DMS53 (cell line): ENCODE results near the gene HES1.
A peak's percentile ranks its signal among the peaks of the same experiment; 100 is the strongest.

Experiments
- DNase-seq: peaks from one replicate; lab custom pipeline; 2025; lab: John Stamatoyannopoulos, UW

The HES1 gene

GRCh38 chr3:194102436-194102835 is 33.5 kb upstream of the HES1 start:
- DNase-seq, result no peak

GRCh38 chr3:194103505-194103904 is 32.4 kb upstream of the HES1 start:
- peak; percentile 13 for DNase-seq

GRCh38 chr3:194103983-194104751 is 31.8 kb upstream of the HES1 start:
- DNase-seq, result no peak

- no peak for DNase-seq
Observed at GRCh38 chr3:194105292-194105691, 30.7 kb upstream of the HES1 start.

- DNase-seq, result no peak
Observed at GRCh38 chr3:194107107-194107506, 28.8 kb upstream of the HES1 start.

DNA sequence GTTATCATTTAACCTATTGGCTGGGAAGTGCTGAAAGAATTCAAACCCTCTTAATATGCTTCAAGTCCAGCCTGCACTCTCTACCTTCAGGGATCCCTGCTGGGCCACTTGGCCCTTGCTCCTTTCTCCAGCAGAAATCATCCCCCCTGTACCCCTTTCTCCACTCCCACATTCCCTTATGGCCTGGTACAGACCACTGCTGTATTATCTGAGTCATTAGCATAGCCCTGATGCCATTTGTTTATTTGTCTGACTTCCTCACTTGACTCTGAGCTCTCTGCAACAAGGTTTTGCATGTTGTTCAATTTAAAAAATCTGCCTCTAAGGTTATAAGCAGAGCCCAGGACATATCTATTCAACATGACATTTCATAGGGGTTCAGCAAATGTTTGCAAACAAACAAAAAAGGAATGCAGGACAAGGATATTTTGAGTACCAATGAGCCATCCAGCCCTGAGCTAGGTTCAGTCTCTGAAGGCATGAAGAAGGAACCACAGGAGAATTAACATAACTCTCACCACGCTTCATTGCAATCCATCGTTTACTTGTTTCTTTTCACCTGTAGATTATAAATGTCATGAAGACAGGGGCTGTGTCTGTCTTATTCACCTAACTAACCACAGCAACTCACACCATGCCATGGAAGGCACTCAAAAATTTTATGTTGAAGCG is 26.6 kb upstream of the HES1 start:
- DNase-seq, result no peak

DNA sequence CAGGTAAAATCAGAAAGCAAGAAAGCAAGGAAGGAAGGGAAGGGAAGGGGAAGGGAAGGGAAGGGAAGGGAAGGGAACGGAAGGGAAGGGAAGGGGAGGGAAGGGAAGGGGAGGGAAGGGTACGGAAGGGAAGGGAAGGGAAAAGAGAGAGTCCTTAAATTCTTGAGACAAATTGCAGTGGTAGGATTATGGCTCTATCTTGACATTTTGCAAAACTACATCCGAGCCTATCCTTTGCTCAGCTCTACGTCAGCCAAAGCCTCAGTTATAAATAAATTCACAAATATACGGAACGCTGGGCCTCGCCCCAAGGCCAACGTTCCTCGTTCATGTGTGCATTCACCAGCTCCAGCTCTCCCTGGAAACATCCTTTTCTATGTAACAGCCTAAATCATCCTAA is 25.5 kb upstream of the HES1 start:
- no peak for DNase-seq

DNA sequence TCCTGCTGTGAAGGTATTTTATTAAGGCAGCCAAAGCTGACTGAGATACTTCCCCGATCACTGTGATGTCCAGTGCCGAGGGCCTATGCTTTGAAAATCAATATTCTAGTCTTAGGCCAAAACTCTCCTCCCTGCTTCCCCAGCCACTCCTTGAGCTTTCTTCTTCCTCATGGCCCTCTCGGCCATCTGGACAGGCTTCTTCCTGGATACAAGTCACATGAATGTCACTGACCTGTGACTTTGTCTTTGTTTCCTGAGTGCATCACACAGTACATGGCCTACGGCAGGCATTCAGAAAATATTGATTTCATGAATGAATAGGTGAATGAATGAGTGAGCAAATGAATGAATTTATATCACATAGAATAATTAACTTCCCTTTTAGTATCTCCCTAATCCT is 24.6 kb upstream of the HES1 start:
- DNase-seq, result peak; percentile 54

- peak; percentile 98 for DNase-seq
Observed at GRCh38 chr3:194112120-194113106, 23.5 kb upstream of the HES1 start.

DNA sequence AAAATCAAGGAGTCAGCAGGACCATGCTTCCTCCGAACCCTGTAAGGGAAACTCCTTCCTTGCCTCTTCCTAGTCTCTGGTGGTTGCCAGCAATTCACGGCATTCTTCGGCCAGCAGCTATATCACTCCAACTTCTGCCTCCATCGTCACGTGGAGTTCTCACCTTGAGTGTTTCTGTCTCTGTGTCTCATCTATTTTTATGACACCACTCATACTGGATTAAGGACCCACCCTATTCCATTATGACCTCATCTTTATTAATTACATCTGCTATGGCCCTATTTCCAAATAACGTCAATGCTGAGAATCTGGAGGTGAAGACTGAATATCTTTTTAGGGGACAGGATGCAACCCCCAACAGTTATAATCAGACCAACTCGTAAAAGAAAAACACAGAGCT is 21.8 kb upstream of the HES1 start:
- no peak for DNase-seq

- DNase-seq, result no peak
Observed at GRCh38 chr3:194117104-194117845, 18.7 kb upstream of the HES1 start.

GRCh38 chr3:194118920-194119319 is 17.0 kb upstream of the HES1 start:
- peak; percentile 12 for DNase-seq

DNA sequence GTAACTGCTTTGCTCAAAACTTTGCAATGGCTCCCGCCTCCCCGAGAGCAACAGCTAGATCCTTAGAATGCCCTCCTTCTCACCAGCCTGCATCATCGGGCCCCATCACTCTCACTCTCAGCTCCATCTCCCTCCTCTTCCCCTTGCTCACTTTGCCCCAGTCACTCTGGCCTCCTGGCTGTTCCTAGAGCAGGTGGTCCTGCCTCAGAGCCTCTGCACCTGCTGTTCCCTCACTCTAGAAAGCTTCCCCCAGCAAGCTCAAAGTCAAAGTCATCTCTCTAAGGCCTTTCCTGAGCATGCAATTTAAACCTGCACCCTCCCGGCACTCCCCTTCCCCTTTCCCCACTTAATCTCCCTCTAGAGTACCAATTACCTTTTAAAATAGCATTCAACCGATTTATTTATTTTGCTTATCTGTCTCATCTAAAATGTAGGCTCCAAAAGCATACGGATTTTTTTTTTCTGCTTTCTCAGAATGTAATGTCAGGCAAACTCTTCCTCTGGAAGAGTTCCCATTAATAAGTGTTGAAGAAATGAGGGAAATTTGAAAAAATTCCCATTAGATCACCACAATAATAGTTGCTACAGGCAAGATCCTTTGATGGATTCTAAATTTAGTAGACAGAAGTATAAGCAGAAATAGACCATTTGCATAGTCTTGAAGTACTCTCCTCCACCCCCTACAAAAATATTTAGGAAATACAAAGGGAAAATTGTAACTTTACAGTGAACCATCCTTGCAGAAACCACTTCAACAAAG is 15.9 kb upstream of the HES1 start:
- peak; percentile 29 for DNase-seq

DNA sequence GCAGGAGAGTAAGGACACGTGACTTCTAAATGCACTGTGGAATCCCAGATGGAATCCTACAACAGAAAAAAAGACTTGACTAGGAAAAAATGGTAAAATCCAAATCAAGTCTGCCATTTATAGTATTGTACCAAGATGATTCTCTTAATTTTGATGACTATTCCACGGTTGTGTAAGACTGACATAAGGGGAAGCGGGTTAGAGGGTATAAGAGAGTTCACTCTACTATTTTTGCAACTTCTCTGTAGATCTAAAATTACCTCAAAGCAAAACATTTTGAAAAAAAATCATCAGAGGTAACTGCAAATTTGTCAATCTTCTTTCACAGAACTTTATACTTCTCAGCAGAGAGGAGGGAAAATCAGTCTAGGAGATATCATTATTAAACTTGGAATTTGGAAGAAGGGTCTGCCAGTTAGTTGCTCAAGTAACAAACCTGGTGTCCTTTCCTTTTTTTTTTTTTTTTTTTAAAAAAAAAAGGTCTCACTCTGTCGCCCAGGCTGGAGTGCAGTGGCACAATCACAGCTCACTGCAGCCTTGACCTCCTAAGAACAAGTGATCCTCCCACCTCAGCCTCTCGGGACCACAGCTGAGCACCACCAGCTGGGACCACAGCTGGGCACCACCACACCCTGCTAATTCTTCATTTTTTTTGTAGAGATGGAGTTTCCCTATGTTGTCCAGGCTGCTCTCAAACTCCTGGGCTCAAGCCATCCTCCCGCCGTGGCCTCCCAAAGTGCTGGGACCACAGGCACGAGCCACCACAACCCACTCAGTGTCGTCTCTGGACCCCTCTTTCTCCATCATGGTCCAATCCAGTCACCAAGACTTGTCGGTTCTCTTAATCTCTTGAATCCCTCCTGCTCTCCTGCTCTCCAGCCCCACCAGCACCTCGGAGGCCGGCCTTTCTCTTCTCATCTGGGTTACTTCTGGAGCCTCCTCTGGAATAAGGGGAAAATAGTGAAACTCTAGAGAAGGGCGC is 14.9 kb upstream of the HES1 start:
- DNase-seq, result no peak

GRCh38 chr3:194121891-194122631 is 13.9 kb upstream of the HES1 start:
- DNase-seq, result peak; percentile 83

- peak; percentile 56 for DNase-seq
Observed at GRCh38 chr3:194123726-194124125, 12.2 kb upstream of the HES1 start.

DNA sequence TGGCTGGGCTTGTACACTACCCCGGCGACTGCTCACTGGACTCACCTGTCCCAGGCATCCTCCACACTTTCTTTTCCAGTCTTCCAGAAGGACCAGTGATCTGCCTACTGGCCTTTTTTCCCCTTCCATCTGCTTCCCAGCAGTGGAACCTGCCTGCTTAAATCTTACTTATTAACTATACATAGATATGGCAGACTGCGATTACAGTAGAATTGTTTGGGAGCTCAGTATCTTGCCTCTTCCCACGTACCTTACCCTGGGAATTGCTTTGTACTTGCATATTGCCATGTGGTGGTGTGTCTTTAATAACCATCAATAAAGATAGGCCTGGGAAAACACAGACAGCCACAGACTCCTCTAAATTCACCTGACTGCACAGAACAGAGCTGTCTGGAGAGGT is 11.8 kb upstream of the HES1 start:
- peak; percentile 56 for DNase-seq

GRCh38 chr3:194125442-194125841 is 10.5 kb upstream of the HES1 start:
- DNase-seq, result peak; percentile 62

- DNase-seq, result no peak
Observed at GRCh38 chr3:194126790-194127189, 9.2 kb upstream of the HES1 start.
